ENCODE results near the gene PPP1R36.

DNA sequence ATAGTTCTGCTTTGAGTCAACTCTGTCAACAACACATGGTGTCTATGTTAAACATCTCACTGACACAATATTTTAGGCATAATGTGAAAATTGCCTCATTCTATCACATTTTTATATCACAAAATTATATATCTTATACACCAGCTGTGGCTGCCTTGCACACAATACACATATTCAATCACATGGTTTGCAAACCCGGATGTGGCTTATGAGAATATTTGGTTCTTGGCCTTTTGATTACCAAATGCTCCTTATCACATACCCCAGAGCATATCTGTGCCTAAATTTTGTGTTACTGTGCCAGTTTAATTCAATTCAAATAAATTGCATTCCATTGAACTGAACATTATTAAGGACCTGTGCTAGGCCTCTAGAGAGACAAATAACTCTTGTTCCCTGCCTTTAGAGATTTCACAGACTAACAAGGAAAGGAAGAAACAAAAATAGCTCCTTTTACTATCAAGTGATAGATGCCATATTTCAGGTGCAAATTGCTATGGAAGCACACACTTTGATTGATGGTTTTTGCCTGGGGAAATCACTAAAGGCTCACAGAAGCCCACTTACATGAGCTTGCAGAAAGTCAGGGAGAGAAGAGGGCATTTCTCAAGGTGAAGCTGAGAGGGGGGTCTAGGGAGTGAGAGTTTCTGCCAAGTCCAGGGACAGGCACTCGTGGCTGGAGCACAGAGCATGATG, 63.4 kb downstream of the PPP1R36 start:
- TF ChIP-seq POLR2AphosphoS5 (IDR thresholded peaks at IDR 0.05; ENCODE audit: low read depth, low read length) (no peak), POLR2A (IDR thresholded peaks at IDR 0.05; ENCODE audit: low read depth, low read length) (no peak), TAF1 (IDR thresholded peaks at IDR 0.05; ENCODE audit: borderline replicate concordance, low read depth, low read length) (no peak)
